Thyroid gland (tissue), 4 donors: ENCODE results near the gene DISC1. TPM values are rescaled to one million over a fixed set of nuclear protein-coding genes. Genes with fewer than 3 reads are reported as not detected.

ENCODE experiments used
- DNase-seq, 2 donors: peaks; one replicate each; pipeline ENCODE4 v3.0.0-alpha.2; 2019
- H3K27ac ChIP-seq, 3 donors: fragments of 200-600 bp; sonication (generic); 1 replicate in 2 of 3; 2 replicates in 1 of 3; pipeline ENCODE4 v1.5.1; 2016 to 2019; ENCODE audit warnings: mild to moderate bottlenecking in 1 of 3, moderate library complexity in 1 of 3
- H3K27me3 ChIP-seq: fragments of 200-600 bp; sonication (generic); one replicate; pipeline ENCODE4 v1.5.1; 2019
- H3K36me3 ChIP-seq, 2 donors: fragments of 200-600 bp; sonication (generic); one replicate each; pipeline ENCODE4 v1.5.1; 2016 to 2019
- H3K4me1 ChIP-seq, 2 donors: fragments of 200-600 bp; sonication (generic); one replicate each; pipeline ENCODE4 v1.5.1; 2017 to 2019
- H3K4me3 ChIP-seq, 3 donors: fragments of 200-600 bp; sonication (generic); replicated peaks in 1 of 3; 1 replicate in 2 of 3; 2 replicates in 1 of 3; pipeline ENCODE4 v1.5.1; 2016; ENCODE audit warnings: mild to moderate bottlenecking in 1 of 3
- H3K9me3 ChIP-seq: fragments of 200-600 bp; sonication (generic); one replicate; pipeline ENCODE4 v1.5.1; 2017
- POLR2A ChIP-seq, 2 donors: fragments of 450-650 bp; IDR thresholded peaks; one replicate each; pipeline ENCODE4 v1.6.1; 2017; ENCODE audit warnings: antibody characterized with exemption in 2 of 2, mild to moderate bottlenecking in 2 of 2, moderate library complexity in 1 of 2
- WGBS, 2 donors: methylation state at CpG; one replicate each; pipeline ENCODE4 v1.1.5; 2017; 5-methylcytosine and 5-hydroxymethylcytosine counted together
- intact Hi-C: fragments of 100-400 bp; cut with DNase I; formaldehyde crosslinking; loops from one replicate; pipeline ENCODE4 v1.15.1; 2023
- total RNA-seq, 4 donors: library from RNA; depleted of rRNA; stranded (reverse); fragments of >200 nt; gene quantifications; one replicate each; pipeline ENCODE4 v1.2.3, GENCODE V29; 2016
- TF ChIP-seq, protein P1 (sequence below), 6 experiments: fragments of 200-600 bp in 3 of 6; fragments of 450-650 bp in 3 of 6; sonication (generic) in 3 of 6; IDR thresholded peaks; one replicate each; pipeline ENCODE4 v1.5.1; 2016 to 2019; ENCODE audit warnings: antibody characterized with exemption in 6 of 6, mild to moderate bottlenecking in 2 of 6, inconsistent platforms in 1 of 6, moderate library complexity in 1 of 6

The DISC1 gene
- total RNA-seq, 4 donors from 2014 or later = 6.9 to 17.7 (median 9.8) TPM

DNA sequence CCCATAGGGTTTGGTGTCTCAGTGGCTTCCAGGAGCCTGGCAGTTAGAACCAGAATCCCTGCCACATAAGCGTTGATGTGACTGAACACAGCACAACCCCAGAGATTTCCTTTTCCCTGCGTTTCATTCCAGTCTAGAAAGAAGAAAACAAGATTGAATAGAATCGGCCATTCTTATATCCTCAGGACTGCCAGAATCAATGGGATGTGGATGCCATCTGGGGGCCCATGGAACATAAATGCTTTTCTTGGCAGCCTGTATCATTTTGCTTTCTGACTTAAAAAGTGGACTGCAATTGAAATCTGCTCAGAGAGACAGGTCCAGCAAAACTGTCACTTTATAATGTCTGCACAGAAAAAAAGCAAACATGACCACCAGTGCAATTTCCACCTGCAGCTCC is 80.3 kb downstream of the DISC1 start:
- no peaks in the 10 kb centered on the region for H3K4me1 ChIP-seq
- TF ChIP-seq POLR2A (IDR thresholded peaks at IDR 0.05) = no peak
- TF ChIP-seq, protein P1, sequence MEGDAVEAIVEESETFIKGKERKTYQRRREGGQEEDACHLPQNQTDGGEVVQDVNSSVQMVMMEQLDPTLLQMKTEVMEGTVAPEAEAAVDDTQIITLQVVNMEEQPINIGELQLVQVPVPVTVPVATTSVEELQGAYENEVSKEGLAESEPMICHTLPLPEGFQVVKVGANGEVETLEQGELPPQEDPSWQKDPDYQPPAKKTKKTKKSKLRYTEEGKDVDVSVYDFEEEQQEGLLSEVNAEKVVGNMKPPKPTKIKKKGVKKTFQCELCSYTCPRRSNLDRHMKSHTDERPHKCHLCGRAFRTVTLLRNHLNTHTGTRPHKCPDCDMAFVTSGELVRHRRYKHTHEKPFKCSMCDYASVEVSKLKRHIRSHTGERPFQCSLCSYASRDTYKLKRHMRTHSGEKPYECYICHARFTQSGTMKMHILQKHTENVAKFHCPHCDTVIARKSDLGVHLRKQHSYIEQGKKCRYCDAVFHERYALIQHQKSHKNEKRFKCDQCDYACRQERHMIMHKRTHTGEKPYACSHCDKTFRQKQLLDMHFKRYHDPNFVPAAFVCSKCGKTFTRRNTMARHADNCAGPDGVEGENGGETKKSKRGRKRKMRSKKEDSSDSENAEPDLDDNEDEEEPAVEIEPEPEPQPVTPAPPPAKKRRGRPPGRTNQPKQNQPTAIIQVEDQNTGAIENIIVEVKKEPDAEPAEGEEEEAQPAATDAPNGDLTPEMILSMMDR (IDR thresholded peaks at IDR 0.05) = no peak
- no peaks in the 10 kb centered on the region for H3K9me3 ChIP-seq
- intact Hi-C loops = no loop called here
- no peak overlapping the region for H3K4me3 ChIP-seq
- 81 to 84% methylated on average over 3 of the region's 3 CpGs for WGBS, 2 donors
- no peak for DNase-seq
- no peaks in the 10 kb centered on the region for H3K27me3 ChIP-seq
- H3K27ac ChIP-seq = no peak overlapping the region
- no peaks in the 10 kb centered on the region for H3K36me3 ChIP-seq

DNA sequence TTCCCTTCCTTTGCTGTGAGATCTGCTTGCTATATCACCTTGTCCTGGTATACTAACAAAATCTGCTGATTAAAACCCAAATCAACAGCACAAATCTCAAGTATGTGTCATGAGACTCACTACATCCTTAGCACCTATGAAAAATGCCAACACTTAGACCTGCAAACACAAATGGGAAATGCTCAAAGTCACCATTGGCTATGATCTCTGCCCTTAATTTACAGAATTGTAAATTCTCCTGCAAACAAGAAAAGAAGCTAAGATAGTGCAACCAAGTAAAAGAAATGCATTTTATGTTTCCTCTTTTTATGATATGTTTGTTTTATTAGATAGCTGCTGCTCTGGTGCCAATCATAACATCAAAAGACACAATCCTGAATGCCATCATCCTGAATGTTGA is 80.8 kb downstream of the DISC1 start:
- no peaks in the 10 kb centered on the region for H3K4me1 ChIP-seq
- no peaks in the 10 kb centered on the region for H3K9me3 ChIP-seq
- H3K27ac ChIP-seq = no peak overlapping the region
- H3K36me3 ChIP-seq = no peaks in the 10 kb centered on the region
- no peak overlapping the region for H3K4me3 ChIP-seq
- intact Hi-C loops = no loop called here
- no peaks in the 10 kb centered on the region for H3K27me3 ChIP-seq
- TF ChIP-seq, protein P1 (IDR thresholded peaks at IDR 0.05) = no peak
- no peak for TF ChIP-seq POLR2A (IDR thresholded peaks at IDR 0.05)
- DNase-seq = no peak

DNA sequence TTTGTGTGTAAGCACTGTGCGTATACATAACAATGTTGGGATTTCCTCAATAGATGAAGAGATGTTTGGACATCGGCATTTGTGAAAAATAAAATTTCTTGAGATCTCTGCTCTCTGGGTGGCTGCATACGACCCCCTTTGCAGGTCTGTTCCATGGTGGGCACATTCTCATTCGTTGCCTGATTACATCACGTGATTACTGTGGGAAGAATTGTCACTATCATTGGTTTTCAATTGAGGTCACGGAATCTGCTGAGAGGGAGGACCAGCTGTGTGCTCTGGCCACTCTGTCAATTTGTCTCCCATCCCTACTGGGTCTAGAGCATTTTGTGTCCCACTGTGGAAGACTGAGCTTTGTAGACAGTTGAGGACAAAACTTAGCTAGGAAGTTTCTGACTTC is 81.8 kb downstream of the DISC1 start:
- no peaks in the 10 kb centered on the region for H3K36me3 ChIP-seq
- no peaks in the 10 kb centered on the region for H3K27me3 ChIP-seq
- no peak for DNase-seq
- TF ChIP-seq POLR2A (IDR thresholded peaks at IDR 0.05) = no peak
- TF ChIP-seq, protein P1 (IDR thresholded peaks at IDR 0.05) = no peak
- H3K27ac ChIP-seq = no peak overlapping the region
- H3K9me3 ChIP-seq = no peaks in the 10 kb centered on the region
- intact Hi-C loops = no loop called here
- WGBS, 2 donors = 87 to 97% methylated on average over 6 of the region's 6 CpGs
- no peak overlapping the region for H3K4me3 ChIP-seq
- no peaks in the 10 kb centered on the region for H3K4me1 ChIP-seq

DNA sequence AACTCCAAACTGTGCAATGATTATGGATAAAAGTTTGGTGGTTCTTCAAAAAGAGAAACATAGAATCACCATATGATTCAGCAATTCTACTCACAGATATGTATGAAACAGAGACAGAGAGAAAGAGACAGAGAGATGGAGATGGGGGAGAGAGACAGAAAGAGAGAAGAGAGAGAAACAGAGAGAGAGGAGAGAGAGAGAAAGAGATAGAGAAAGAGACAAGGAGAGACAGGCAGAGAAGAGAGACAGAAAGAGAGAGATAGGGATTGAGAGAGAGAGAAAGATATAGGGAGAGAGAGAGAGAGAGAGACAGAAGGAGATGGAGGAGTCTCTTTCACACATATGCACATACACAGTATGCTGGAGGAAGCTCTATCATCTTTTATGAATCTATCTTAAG is 87.8 kb downstream of the DISC1 start:
- intact Hi-C loops = no loop called here
- no peaks in the 10 kb centered on the region for H3K27me3 ChIP-seq
- TF ChIP-seq, protein P1 (IDR thresholded peaks at IDR 0.05) = no peak
- TF ChIP-seq POLR2A (IDR thresholded peaks at IDR 0.05) = no peak
- H3K36me3 ChIP-seq = no peaks in the 10 kb centered on the region
- DNase-seq = no peak
- no peak overlapping the region for H3K4me3 ChIP-seq
- H3K27ac ChIP-seq = no peak overlapping the region
- H3K4me1 ChIP-seq = no peaks in the 10 kb centered on the region
- no peaks in the 10 kb centered on the region for H3K9me3 ChIP-seq

DNA sequence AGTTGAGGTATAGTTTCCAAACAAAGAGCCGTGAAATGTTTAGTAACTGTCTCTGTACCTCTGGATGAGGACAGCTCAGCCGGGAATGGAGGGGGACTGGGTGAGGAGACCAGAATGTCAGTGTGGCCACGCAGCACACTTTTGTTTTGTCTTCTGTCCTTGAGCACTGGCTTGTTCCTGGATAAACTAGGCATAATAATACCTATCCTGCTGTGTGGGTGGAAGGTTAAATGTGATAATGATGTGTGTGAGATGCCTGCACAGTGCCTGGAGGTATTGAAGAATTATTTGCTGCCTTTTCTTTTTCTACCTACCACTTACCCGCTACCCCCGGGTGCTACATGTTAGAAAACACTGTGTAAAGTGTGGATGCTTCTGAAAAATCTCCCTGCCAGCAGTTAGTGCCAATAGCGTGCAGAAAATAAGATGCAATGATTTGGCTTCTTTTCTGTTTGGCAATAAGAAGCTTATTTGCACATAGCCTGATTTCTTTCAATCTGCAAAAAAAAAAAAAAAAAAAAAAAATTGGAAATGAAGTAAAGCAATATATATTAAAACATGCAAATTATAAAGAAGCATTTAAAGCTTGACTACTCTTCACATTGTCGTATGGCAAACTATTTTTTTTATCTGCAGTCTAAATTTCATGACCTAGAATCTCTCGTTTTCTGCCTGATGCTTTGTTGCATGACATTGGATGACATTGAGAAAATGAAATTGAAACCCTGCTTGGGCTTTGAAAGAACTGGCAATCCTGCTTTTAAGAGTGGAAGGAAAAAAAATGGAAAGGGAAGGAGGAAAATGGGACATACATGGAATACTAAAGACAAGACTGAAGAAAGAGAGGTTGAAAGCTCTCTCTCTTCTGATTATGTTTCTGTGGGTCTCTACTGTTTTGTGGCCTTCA is 89.5 kb downstream of the DISC1 start:
- no peak for TF ChIP-seq POLR2A (IDR thresholded peaks at IDR 0.05)
- TF ChIP-seq, protein P1 (IDR thresholded peaks at IDR 0.05) = no peak
- intact Hi-C loops = no loop called here
- H3K27ac ChIP-seq = no peak overlapping the region
- H3K9me3 ChIP-seq = no peaks in the 10 kb centered on the region
- no peak for DNase-seq
- 89 to 92% methylated on average over 8 of the region's 8 CpGs for WGBS, 2 donors
- no peaks in the 10 kb centered on the region for H3K27me3 ChIP-seq
- H3K4me3 ChIP-seq = no peak overlapping the region
- H3K4me1 ChIP-seq = no peaks in the 10 kb centered on the region
- no peaks in the 10 kb centered on the region for H3K36me3 ChIP-seq
